ENCODE data around the gene BCKDHA. TPM values are rescaled to one million over a fixed set of nuclear protein-coding genes. Genes with fewer than 3 reads are reported as not detected.

Gene BCKDHA
- total and polyA plus RNA-seq, 2 donors (not counting 3 experiments of a cell fraction or from before 2014, with no cell fraction given) = 16.5 to 50.4 TPM

DNA sequence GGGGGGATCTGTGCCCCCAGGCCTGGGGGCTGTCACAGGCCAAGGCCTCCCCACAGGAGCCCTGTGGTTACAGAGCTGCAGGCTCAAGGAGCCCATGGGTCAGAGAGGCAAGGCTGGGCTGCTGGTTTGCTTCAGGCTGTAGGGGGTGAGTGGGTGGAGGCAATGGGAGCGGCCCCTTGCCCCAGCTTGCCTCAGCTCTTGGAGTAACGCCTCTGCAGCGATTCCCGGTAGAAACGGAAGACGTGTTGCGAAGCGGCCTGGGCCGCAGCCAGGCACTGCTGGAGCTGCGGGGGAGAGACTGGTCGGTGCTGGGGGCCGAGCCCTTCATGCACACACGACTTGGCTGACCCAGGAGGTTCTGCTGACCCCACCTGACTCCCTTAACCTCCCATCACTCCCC, 11.2 kb upstream of the BCKDHA start:
- Histone ChIP-seq H2AFZ (ENCODE audit: low read depth, low read length) (no peak overlapping the region), H3K79me2 (ENCODE audit: control insufficient read depth, insufficient read depth, low read length) (no peaks in the 10 kb centered on the region), H3K9me1 (replicated peaks; ENCODE audit: control insufficient read depth, extremely low read depth, insufficient read depth, low read length) (no peaks in the 10 kb centered on the region), H3K9ac (replicated peaks; ENCODE audit: extremely low read depth, insufficient read depth, low read length) (no peak overlapping the region), H3K36me3 (ENCODE audit: control insufficient read depth in 2 of 2, extremely low read depth in 1 of 2, insufficient read depth in 2 of 2, low read length in 2 of 2) (peaks cover 3 to 12% of the 10 kb centered on the region in 2 experiments), H3K4me3 (replicated peaks in 1 of 3; ENCODE audit: insufficient read depth in 1 of 3, low read depth in 1 of 3, low read length in 3 of 3) (no peak overlapping the region), H3K9me3 (replicated peaks; ENCODE audit: control insufficient read depth, insufficient read depth, low read length) (no peaks in the 10 kb centered on the region), H3K27ac (ENCODE audit: insufficient read depth, low read depth, low read length) (no peak overlapping the region), H3K4me1 (ENCODE audit: control insufficient read depth, extremely low read depth, insufficient read depth, low read length) (no peaks in the 10 kb centered on the region), H3K27me3 (ENCODE audit: control insufficient read depth in 2 of 2, insufficient read depth in 2 of 2, low read length in 2 of 2) (no peaks in the 10 kb centered on the region), H3K4me2 (ENCODE audit: insufficient read depth, low read length) (no peak overlapping the region), H4K20me1 (replicated peaks; ENCODE audit: control insufficient read depth, extremely low read depth, insufficient read depth, low read length) (no peaks in the 10 kb centered on the region)
- FAIRE-seq = no peak
- ChIA-PET POLR2A (no interaction called here), CTCF (interaction anchor here (0.6 to 1.8 kb wide), 2 partner anchors 33 to 64 kb away, joined by 3 to 7 read pairs; partner anchors contain the start of gene TGFB1)
- TF ChIP-seq EZH2 (IDR thresholded peaks at IDR 0.05; ENCODE audit: borderline replicate concordance, low read depth, low read length, severe bottlenecking) = no peak
- TF ChIP-seq MYC (IDR thresholded peaks at IDR 0.05; ENCODE audit: low read depth, low read length) = no peak
- TF ChIP-seq, protein P1, sequence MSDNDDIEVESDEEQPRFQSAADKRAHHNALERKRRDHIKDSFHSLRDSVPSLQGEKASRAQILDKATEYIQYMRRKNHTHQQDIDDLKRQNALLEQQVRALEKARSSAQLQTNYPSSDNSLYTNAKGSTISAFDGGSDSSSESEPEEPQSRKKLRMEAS (IDR thresholded peaks at IDR 0.05; ENCODE audit: insufficient read depth, insufficient read length) = no peak
- TF ChIP-seq FOS (IDR thresholded peaks at IDR 0.05; ENCODE audit: borderline replicate concordance, insufficient read depth, low read length) = no peak
- TF ChIP-seq GATA2 (IDR thresholded peaks at IDR 0.05; ENCODE audit: insufficient read depth, insufficient read length, low read depth, low read length) = no peak
- TF ChIP-seq JUN (IDR thresholded peaks at IDR 0.05; ENCODE audit: borderline replicate concordance, insufficient read depth, insufficient read length, low read depth) = no peak
- no peak for TF ChIP-seq POLR2AphosphoS5 (IDR thresholded peaks at IDR 0.05; ENCODE audit: insufficient read depth, low read depth, low read length)
- no peak for TF ChIP-seq POLR2A (IDR thresholded peaks at IDR 0.05; ENCODE audit: low read depth, low read length)
- TF ChIP-seq, protein P2, sequence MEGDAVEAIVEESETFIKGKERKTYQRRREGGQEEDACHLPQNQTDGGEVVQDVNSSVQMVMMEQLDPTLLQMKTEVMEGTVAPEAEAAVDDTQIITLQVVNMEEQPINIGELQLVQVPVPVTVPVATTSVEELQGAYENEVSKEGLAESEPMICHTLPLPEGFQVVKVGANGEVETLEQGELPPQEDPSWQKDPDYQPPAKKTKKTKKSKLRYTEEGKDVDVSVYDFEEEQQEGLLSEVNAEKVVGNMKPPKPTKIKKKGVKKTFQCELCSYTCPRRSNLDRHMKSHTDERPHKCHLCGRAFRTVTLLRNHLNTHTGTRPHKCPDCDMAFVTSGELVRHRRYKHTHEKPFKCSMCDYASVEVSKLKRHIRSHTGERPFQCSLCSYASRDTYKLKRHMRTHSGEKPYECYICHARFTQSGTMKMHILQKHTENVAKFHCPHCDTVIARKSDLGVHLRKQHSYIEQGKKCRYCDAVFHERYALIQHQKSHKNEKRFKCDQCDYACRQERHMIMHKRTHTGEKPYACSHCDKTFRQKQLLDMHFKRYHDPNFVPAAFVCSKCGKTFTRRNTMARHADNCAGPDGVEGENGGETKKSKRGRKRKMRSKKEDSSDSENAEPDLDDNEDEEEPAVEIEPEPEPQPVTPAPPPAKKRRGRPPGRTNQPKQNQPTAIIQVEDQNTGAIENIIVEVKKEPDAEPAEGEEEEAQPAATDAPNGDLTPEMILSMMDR (IDR thresholded peaks at IDR 0.05; ENCODE audit: extremely low read depth in 1 of 2, insufficient read depth in 1 of 2, low read depth in 1 of 2, low read length in 2 of 2) = no peak
- no peak for DNase-seq (ENCODE audit: low read depth, low spot score)
- intact Hi-C loops (cut with micrococcal nuclease) (no loop called here), dilution Hi-C loops (cut with MboI; ENCODE audit: extremely low pct_ligation_motif_present, low sequenced_read_pairs) (no loop called here)
- BruUV-seq (replicated peaks) = no TSS peak

Data from endothelial cell of umbilical vein (primary cell).